DND-41 (cell line): Measurements from ENCODE around the gene WWC1.

ENCODE experiments used
- EZH2 ChIP-seq: IDR thresholded peaks from 3 replicates; pipeline ENCODE4 v1.6.1; 2012; ENCODE audit warnings: borderline replicate concordance, low read depth, mild to moderate bottlenecking, moderate library complexity, low read length, inconsistent platforms; ENCODE audit not compliant: severe bottlenecking
- TF ChIP-seq, protein P1 (sequence below): IDR thresholded peaks from 2 replicates; pipeline ENCODE4 v1.5.1; 2012; ENCODE audit warnings: borderline replicate concordance, low read length, moderate library complexity, mild to moderate bottlenecking; ENCODE audit not compliant: poor library complexity, severe bottlenecking; ENCODE audit errors: extremely low read depth

- TF ChIP-seq, protein P1, sequence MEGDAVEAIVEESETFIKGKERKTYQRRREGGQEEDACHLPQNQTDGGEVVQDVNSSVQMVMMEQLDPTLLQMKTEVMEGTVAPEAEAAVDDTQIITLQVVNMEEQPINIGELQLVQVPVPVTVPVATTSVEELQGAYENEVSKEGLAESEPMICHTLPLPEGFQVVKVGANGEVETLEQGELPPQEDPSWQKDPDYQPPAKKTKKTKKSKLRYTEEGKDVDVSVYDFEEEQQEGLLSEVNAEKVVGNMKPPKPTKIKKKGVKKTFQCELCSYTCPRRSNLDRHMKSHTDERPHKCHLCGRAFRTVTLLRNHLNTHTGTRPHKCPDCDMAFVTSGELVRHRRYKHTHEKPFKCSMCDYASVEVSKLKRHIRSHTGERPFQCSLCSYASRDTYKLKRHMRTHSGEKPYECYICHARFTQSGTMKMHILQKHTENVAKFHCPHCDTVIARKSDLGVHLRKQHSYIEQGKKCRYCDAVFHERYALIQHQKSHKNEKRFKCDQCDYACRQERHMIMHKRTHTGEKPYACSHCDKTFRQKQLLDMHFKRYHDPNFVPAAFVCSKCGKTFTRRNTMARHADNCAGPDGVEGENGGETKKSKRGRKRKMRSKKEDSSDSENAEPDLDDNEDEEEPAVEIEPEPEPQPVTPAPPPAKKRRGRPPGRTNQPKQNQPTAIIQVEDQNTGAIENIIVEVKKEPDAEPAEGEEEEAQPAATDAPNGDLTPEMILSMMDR, result no peak
- TF ChIP-seq EZH2, result no peak
These were observed 189.2 kb downstream of the WWC1 start for GRCh38 chr5:168480601-168481000.
